Pancreas (tissue), 10 donors: ENCODE results near the gene CRK. TPM values are rescaled to one million over a fixed set of nuclear protein-coding genes. Genes with fewer than 3 reads are reported as not detected.

Source experiments
- ATAC-seq, 4 donors: fragments of 200-7000 bp; cut with Tn5 transposase; one replicate each; pipeline versions ENCODE4 v1.8.0 to v1.9.1; 2020; ENCODE audit warnings: mild to moderate bottlenecking in 4 of 4, moderate library complexity in 4 of 4
- DNase-seq, 6 donors: peaks; one replicate each; pipeline ENCODE4 v3.0.0-alpha.2; 2020
- FAIRE-seq: peaks from 2 replicates; lab custom pipeline; 2012; peaks lifted over from hg19 to GRCh38; lab: Jason Lieb, UNC
- H3K27ac ChIP-seq, 4 donors: fragments of 200-600 bp; sonication (generic); 1 replicate in 3 of 4; 2 replicates in 1 of 4; pipeline versions ENCODE4 v1.5.0 to v1.8.0; 2020
- H3K27me3 ChIP-seq, 4 donors: fragments of 200-600 bp; one replicate each; pipeline ENCODE4 v1.8.0; 2021
- H3K36me3 ChIP-seq, 3 donors: fragments of 200-600 bp; sonication (generic) in 1 of 3; one replicate each; pipeline versions ENCODE4 v1.5.0 to v1.8.0; 2020 to 2021
- H3K4me1 ChIP-seq, 3 donors: fragments of 200-600 bp; one replicate each; pipeline ENCODE4 v1.8.0; 2021
- H3K4me3 ChIP-seq, 4 donors: fragments of 200-600 bp; sonication (generic) in 2 of 4; one replicate each; pipeline versions ENCODE4 v1.5.0 to v1.8.0; 2020 to 2021
- H3K9me3 ChIP-seq, 4 donors: fragments of 200-600 bp; one replicate each; pipeline ENCODE4 v1.8.0; 2021
- CTCF ChIP-seq, 4 donors: fragments of 200-600 bp; sonication (generic) in 3 of 4; IDR thresholded peaks; one replicate each; pipeline versions ENCODE4 v1.5.0 to v1.8.0; 2021; ENCODE audit warnings: antibody characterized with exemption in 4 of 4
- WGBS, 2 donors: extraction: QIAGEN DNeasy Blood & Tissue Kit; methylation state at CpG; one replicate each; pipeline ENCODE4 v1.1.7; 2013; 5-methylcytosine and 5-hydroxymethylcytosine counted together
- intact Hi-C, 3 donors: fragments of 100-400 bp; cut with DNase I; formaldehyde crosslinking; loops; one replicate each; pipeline versions ENCODE4 v1.11.1 to v1.14.2; 2022
- polyA plus RNA-seq, 2 donors: library from polyadenylated mRNA; stranded (reverse); fragments of 200-250 nt; gene quantifications; one replicate each; pipeline ENCODE4 v1.2.3, GENCODE V29; 2013
- total RNA-seq, 6 donors: library from RNA; stranded (reverse); fragmentation: NEBNext Ultra II Directional in 4 of 6; extraction: Animal tissue kit (Norgen Biotek cat#: 25700) in 4 of 6; gene quantifications; one replicate each; pipeline versions ENCODE4 v1.2.1 to v1.2.4, GENCODE V29; 2021 to 2023
- donor health status: healthy with polysubstance abuse.
- donor health status: DM: no; HTN: no; CAD: no; lungs with moderate emphysema.
- donor health status: DM: no; HTN: no; CAD: no.
- donor health status: control.
- donor health status: control.
- donor health status: Bipolar disorder and iron deficiency.
- donor health status: DM: yes; HTN: yes; CAD: no.
- donor health status: DM: no; HTN: no; CAD: no.
- donor health status: DM: no; HTN: no; CAD: no.
- donor health status: DM: yes; HTN: yes; CAD: no.

The CRK gene
- total and polyA plus RNA-seq, 8 donors: 9.8 to 30.8 (median 18.5) TPM

- FAIRE-seq (no peak), ATAC-seq (no peak), DNase-seq (no peak)
- Histone ChIP-seq H3K9me3 (no peaks in the 10 kb centered on the region), H3K4me1 (peaks cover 3 to 4% (median 3%) of the 10 kb centered on the region in 3 donors), H3K27ac (no peak overlapping the region), H3K4me3 (no peak overlapping the region), H3K36me3 (peaks cover 0 to 57% (median 16%) of the 10 kb centered on the region in 3 donors), H3K27me3 (no peaks in the 10 kb centered on the region)
- WGBS, 2 donors: 82% methylated on average over 11 of the region's 11 CpGs
- intact Hi-C loops: no loop called here
- TF ChIP-seq CTCF (IDR thresholded peaks at IDR 0.05): no peak
Observed at GRCh38 chr17:1481736-1482135, 25.7 kb upstream of the CRK start.

- Histone ChIP-seq H3K9me3 (no peaks in the 10 kb centered on the region), H3K36me3 (peaks cover 0 to 64% (median 16%) of the 10 kb centered on the region in 3 donors), H3K4me1 (peaks cover 3 to 4% (median 3%) of the 10 kb centered on the region in 3 donors), H3K27ac (no peak overlapping the region), H3K27me3 (no peaks in the 10 kb centered on the region), H3K4me3 (no peak overlapping the region)
- DNase-seq: no peak
- FAIRE-seq: no peak
- no peak for TF ChIP-seq CTCF (IDR thresholded peaks at IDR 0.05)
- no peak for ATAC-seq
- intact Hi-C loops: no loop called here
- WGBS, 2 donors: 87 to 89% methylated on average over 18 of the region's 18 CpGs
Observed at GRCh38 chr17:1480747-1481465, 24.9 kb upstream of the CRK start.

GRCh38 chr17:1478418-1478817 is 22.4 kb upstream of the CRK start:
- H3K27ac ChIP-seq: no peak overlapping the region
- ATAC-seq: no peak
- no peaks in the 10 kb centered on the region for H3K9me3 ChIP-seq
- H3K4me3 ChIP-seq: no peak overlapping the region
- DNase-seq: no peak
- H3K4me1 ChIP-seq: peaks cover 0 to 3% (median 0%) of the 10 kb centered on the region in 3 donors
- WGBS, 2 donors: 90% methylated on average over 26 of the region's 26 CpGs
- no peak for TF ChIP-seq CTCF (IDR thresholded peaks at IDR 0.05)
- intact Hi-C loops: no loop called here
- no peaks in the 10 kb centered on the region for H3K27me3 ChIP-seq
- peaks cover 0 to 75% (median 16%) of the 10 kb centered on the region in 3 donors for H3K36me3 ChIP-seq
- no peak for FAIRE-seq

GRCh38 chr17:1475321-1475854 is 19.4 kb upstream of the CRK start:
- ATAC-seq (peak in 1 of 4 donors; percentile 3), FAIRE-seq (no peak), DNase-seq (no peak)
- Histone ChIP-seq H3K4me1 (no peaks in the 10 kb centered on the region), H3K4me3 (no peak overlapping the region), H3K9me3 (no peaks in the 10 kb centered on the region), H3K36me3 (peaks cover 0 to 73% (median 12%) of the 10 kb centered on the region in 3 donors), H3K27ac (no peak overlapping the region), H3K27me3 (no peaks in the 10 kb centered on the region)
- no peak for TF ChIP-seq CTCF (IDR thresholded peaks at IDR 0.05)
- intact Hi-C loops: no loop called here
- WGBS, 2 donors: 91 to 93% methylated on average over 15 of the region's 15 CpGs
